ENCODE data around the gene FAM120AOS. TPM values are rescaled to one million over a fixed set of nuclear protein-coding genes. Genes with fewer than 3 reads are reported as not detected.

FAM120AOS gene
- total RNA-seq, 1 donor from 2014 or later, result 39.0 TPM

GRCh38 chr9:93419023-93419422, 34.4 kb downstream of the FAM120AOS start:
- no peak overlapping the region for H3K27ac Mint-ChIP-seq
- peaks cover 4% of the 10 kb centered on the region for H3K4me1 Mint-ChIP-seq
- peaks cover 2% of the 10 kb centered on the region for H3K27me3 Mint-ChIP-seq (ENCODE audit: low read depth)
- H3K4me3 Mint-ChIP-seq, result no peak overlapping the region
- DNase-seq (ENCODE audit: low spot score in 2 of 2, unreplicated experiment in 2 of 2), result no peak
- peaks cover 15% of the 10 kb centered on the region for H3K9me3 Mint-ChIP-seq
- peaks cover 8% of the 10 kb centered on the region for H3K36me3 Mint-ChIP-seq
- no peak for TF ChIP-seq CTCF (IDR thresholded peaks at IDR 0.05; ENCODE audit: unreplicated experiment)

GRCh38 chr9:93417538-93417937, 35.8 kb downstream of the FAM120AOS start:
- DNase-seq (ENCODE audit: low spot score in 2 of 2, unreplicated experiment in 2 of 2), result no peak
- peaks cover 8% of the 10 kb centered on the region for H3K36me3 Mint-ChIP-seq
- peaks cover 24% of the 10 kb centered on the region for H3K9me3 Mint-ChIP-seq
- peaks cover 8% of the 10 kb centered on the region for H3K27me3 Mint-ChIP-seq (ENCODE audit: low read depth)
- H3K4me3 Mint-ChIP-seq, result no peak overlapping the region
- TF ChIP-seq CTCF (IDR thresholded peaks at IDR 0.05; ENCODE audit: unreplicated experiment), result no peak
- no peaks in the 10 kb centered on the region for H3K4me1 Mint-ChIP-seq
- no peak overlapping the region for H3K27ac Mint-ChIP-seq

- no peak for DNase-seq (ENCODE audit: low spot score in 2 of 2, unreplicated experiment in 2 of 2)
- Mint-ChIP-seq H3K27ac (no peak overlapping the region), H3K4me1 (no peaks in the 10 kb centered on the region), H3K4me3 (no peak overlapping the region), H3K36me3 (peaks cover 8% of the 10 kb centered on the region), H3K27me3 (ENCODE audit: low read depth) (peaks cover 12% of the 10 kb centered on the region), H3K9me3 (peaks cover 28% of the 10 kb centered on the region)
- TF ChIP-seq CTCF (IDR thresholded peaks at IDR 0.05; ENCODE audit: unreplicated experiment), result no peak
Measured at GRCh38 chr9:93416530-93417235, 36.7 kb downstream of the FAM120AOS start.

GRCh38 chr9:93415176-93415690, 38.1 kb downstream of the FAM120AOS start:
- Mint-ChIP-seq H3K27me3 (ENCODE audit: low read depth) (peaks cover 17% of the 10 kb centered on the region), H3K4me3 (no peak overlapping the region), H3K27ac (no peak overlapping the region), H3K9me3 (peaks cover 28% of the 10 kb centered on the region), H3K4me1 (no peaks in the 10 kb centered on the region), H3K36me3 (peaks cover 8% of the 10 kb centered on the region)
- no peak for DNase-seq (ENCODE audit: low spot score in 2 of 2, unreplicated experiment in 2 of 2)
- no peak for TF ChIP-seq CTCF (IDR thresholded peaks at IDR 0.05; ENCODE audit: unreplicated experiment)

GRCh38 chr9:93413530-93413929, 39.9 kb downstream of the FAM120AOS start:
- peaks cover 20% of the 10 kb centered on the region for H3K27me3 Mint-ChIP-seq (ENCODE audit: low read depth)
- no peaks in the 10 kb centered on the region for H3K4me1 Mint-ChIP-seq
- TF ChIP-seq CTCF (IDR thresholded peaks at IDR 0.05; ENCODE audit: unreplicated experiment), result no peak
- H3K27ac Mint-ChIP-seq, result no peak overlapping the region
- no peak for DNase-seq (ENCODE audit: low spot score in 2 of 2, unreplicated experiment in 2 of 2)
- no peak overlapping the region for H3K4me3 Mint-ChIP-seq
- peaks cover 4% of the 10 kb centered on the region for H3K36me3 Mint-ChIP-seq
- peaks cover 20% of the 10 kb centered on the region for H3K9me3 Mint-ChIP-seq

Data from mesothelial cell of epicardium (in vitro differentiated cells).